GM19240 (cell line): Measurements from ENCODE around the gene WARS2.

ENCODE experiments used
- DNase-seq: peaks from one replicate; pipeline ENCODE4 v3.0.0; 2011; ENCODE audit warnings: low spot score; ENCODE audit not compliant: insufficient read length

The WARS2 gene

DNA sequence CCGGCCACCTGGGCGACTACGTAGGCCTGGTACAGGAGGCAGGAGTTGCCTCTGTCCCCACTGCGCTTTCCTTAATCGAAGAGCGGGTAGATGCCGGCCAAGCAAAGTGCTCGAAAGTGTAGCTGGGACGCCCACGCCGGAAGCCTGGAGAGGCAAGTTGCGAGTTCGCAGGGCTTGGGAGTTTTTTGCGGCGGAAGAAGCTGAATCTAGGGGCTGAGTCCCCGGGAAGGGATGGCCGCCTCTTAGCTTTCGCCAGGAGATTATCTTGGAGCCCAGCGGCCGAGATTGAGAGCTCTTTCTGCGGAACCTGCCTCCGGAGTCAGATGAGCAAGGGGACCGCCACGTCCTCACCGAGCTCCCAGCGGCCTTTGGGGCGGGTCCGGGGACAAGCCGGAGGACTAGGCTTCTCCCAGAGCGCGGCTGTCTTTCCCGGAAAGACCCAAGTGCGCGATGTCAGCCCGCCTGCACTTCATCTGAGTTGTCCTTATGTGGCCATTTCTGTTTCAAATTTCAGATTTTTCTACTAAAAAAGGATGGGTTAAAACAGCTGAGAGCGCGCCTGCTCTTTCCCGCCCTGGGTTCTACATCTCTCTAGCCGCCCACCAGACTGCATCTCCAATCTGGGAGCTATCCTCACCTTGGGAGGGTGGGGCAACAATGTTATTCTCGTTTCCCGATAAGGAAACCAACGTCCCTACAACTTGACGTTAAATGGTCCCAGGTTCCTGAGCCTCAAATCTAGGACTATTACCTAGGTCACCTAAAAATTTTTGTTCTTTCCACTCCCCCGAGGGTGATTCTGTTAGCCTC, 139.9 kb downstream of the WARS2 start:
- no peak for DNase-seq

DNA sequence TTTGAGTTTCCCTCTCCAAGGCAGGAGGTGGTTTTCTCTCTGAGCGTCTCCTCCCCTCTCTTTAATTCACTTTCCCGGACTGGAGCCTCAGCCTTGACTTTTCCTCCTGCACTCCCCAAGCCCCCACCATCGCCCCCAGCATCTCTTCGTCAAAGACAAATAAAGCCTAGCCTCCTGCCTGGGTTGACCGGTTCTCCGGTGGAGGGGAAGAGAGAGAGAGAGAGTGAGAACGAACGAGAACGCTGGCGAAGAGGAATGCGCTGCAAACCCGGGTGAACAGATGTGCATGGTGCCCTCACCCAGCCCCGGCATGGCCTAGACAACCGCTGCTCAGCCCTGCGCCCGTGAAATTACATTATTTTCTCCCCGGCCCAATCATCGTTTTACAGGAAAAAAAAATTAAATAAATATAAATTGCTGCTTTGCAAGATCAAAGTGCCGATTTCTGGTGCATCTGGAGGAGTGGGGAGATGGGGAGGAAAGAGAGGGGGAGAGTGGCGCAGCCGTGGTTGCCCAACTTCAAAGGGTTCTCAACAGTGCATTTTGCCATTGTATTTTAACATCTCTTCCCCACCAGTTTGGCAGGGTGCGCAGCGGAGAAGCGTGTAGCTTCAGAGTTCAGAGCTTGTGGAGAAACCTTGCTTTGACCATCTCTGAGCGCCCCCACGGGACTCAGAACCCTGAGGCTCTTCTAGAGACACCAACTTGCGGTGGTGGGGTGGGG, 140.9 kb downstream of the WARS2 start:
- no peak for DNase-seq

- no peak for DNase-seq
These were observed 142.3 kb downstream of the WARS2 start for GRCh38 chr1:118998171-118998570.

DNA sequence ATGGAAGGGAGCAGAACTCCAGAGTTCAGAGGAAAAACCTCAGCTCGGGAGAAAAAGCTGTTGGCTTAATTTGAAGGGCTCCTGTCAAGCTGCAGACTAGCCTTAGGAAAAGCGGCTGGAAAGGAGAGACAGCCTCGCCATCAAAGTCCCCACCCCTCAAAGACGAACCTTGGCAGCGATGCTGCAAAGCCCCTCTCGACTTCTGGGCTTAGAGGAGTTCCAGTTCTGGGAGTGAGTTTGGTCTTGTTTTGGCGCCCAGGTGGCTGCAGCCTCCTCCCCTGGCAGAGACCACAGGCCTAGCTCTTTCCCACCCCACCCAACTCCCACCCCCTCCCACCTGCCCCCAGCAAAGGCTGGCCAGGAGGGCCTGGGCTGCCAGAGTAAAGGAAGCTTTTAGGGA, 143.2 kb downstream of the WARS2 start:
- DNase-seq: no peak

DNA sequence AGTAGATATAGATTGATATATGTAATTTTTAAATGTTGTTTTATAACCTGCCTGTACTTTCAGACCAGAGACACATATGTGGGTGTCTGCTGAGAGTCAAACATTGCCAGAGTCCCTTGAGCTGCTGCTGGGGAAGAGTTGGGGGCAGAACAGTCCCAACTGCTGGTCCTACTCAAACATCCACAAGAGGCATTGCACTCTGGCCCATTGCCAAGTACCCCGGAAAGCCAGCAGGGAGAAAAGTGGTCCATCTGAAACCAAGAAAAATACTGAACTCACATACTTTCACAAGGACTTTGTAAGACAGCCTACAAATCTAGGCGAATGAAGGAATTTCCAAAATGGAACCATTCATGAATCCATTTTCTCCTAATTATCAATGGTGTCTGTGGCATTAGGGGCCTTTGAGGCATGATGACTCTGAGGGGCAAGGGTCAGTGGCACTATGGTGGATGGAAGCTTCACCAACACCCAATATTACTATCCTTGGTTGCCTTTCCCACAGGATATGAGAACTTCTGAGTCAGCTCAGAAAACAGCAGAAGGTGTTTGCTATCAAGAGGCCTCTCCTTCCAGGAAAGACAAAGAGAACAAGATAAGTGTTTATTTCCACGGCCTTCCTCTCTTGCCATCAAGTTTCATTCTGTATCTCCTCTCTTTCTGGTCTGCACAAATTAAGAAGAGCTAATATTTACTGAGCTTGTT, 145.0 kb downstream of the WARS2 start:
- no peak for DNase-seq

DNA sequence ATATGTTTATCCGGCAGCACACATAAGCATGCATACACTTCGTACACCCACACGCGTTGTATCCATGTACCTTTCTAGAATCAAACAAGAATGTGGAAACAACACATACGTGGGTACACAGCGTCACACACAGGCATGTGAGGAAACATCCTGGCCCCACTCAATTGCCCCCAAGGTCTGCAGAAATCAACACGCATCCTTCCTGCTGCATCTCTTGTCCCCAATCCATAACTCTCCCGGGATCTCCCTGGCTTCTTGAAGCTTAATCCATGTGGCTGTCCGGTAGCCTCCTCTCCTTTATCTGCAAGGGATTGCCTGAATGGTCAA, 146.8 kb downstream of the WARS2 start:
- DNase-seq: no peak

DNA sequence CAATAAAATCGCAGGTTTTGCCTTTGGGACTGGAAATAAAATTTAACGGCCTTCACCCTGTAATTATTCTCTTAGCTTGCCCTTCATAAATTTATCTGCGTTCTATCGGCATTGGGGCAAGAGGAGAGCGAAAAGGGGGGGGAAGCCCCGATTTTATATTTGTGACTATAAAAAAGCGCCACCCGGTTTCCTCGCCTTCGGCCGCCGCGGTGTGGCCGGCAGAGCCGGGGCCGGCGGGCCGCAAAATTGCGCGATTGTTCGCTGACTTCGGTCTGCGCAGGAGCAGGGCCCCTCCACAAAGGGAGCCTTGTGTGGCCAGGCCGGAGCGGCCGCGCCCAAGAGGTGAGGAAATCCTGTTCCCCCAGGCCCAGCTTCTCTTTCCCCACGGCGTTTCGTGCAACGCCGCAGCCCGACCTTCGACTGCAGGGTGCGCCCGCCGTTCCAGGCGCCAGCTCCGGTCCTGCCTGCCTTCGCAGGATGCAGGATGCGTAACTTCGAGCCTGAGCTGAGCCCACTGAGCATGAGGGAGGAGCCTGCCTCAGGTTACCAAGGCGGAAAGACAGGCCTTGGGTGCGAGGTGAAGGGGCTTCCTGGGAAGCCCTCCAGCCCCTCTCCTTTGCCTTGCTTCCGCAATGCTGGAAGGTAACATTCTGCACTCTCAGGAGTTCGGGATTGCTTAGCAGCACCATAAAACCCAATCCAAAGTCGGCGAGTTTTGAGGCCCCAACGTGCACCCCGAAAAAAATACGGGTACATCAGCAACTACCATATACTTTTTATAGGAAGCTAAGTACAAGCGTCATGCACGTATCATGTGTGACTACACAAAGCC, 147.4 kb downstream of the WARS2 start:
- no peak for DNase-seq

DNA sequence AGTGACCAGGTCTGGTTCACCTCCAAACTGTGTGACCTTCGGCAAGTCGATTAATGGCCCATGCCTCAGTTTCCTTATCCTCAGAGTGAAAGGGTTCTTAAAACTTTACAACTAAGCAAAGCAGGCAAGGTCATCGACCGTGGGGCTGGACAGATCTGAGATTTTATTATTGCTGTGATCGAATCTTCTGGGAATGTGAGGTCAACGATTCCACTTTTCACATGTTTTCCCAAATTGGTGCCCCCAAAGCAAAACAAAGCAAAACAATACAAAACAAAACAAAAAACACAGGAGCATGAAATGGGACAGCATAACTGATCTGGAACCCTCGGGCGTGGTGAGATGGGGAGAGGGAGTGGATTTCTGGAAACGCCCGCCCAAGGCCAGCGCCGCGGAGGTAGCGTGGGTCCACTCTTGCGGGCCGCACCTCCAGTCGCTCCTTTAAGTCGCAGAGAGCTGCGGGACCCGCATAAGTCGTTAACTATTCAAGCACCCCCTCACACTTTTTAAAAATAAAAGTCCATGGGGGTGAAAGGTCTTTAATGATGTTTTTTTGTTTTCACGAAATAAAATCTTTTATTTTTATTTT, 148.1 kb downstream of the WARS2 start:
- no peak for DNase-seq

DNA sequence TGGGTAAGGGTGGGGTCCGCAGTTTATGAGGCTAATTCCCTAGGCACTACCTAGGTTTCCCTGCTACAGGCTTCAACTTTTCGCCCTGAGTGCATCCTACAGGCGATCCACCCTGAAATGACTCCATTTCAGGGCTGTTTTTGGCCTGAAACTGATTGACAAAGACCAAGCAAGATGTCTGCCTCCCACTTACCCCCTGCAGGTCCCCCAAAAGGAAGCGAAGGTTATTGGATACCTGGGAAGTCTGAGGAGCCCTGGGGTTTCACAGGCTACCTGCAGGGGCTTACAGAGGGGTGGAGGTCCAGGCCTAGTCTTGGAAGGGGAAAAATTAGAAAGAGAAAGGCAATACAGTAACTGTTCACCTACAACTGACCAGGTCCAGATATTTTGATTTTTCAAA, 149.0 kb downstream of the WARS2 start:
- DNase-seq: no peak

- no peak for DNase-seq
These were observed 149.8 kb downstream of the WARS2 start for GRCh38 chr1:118990513-118991152.

- no peak for DNase-seq
These were observed 150.5 kb downstream of the WARS2 start for GRCh38 chr1:118989878-118990378.

DNA sequence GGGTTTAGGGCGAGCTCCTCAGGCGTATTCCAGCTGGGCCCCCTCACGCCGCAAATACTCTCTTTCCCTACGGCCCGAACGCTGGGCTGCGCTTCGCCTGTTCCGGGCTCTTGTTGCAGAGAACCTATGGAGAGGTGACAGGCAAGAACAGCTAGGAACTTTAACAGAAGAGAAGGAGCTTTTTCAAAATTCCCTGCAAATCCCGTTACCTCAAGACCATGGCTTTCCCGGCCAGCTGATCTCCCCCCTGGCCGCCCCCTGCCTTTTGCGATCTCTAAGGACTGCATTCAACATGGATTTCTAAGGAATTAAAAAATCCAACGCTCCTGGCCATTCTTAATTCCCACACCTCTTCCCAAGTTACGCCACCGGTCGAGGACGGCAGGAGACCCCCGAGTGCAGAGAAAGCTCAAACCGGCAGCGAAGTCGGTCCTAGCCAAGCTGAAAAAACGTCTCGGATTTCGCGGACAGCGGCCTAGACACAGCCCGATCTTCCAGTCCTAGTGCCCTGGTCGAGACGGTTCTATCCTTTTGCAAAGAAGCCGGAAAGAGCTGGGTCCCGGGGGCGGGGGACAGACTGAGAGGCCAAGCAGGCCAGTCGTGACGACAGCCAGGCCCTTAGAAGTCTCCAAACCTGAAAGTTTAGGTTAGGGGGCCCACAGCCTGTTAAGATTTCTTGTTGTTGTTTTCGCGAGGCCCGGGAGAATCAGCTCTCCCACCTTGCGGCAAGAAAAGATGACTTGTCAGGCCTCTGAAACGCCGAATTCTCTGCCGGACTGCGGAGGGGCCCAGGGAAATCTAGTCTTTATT, 151.2 kb downstream of the WARS2 start:
- DNase-seq: no peak

DNA sequence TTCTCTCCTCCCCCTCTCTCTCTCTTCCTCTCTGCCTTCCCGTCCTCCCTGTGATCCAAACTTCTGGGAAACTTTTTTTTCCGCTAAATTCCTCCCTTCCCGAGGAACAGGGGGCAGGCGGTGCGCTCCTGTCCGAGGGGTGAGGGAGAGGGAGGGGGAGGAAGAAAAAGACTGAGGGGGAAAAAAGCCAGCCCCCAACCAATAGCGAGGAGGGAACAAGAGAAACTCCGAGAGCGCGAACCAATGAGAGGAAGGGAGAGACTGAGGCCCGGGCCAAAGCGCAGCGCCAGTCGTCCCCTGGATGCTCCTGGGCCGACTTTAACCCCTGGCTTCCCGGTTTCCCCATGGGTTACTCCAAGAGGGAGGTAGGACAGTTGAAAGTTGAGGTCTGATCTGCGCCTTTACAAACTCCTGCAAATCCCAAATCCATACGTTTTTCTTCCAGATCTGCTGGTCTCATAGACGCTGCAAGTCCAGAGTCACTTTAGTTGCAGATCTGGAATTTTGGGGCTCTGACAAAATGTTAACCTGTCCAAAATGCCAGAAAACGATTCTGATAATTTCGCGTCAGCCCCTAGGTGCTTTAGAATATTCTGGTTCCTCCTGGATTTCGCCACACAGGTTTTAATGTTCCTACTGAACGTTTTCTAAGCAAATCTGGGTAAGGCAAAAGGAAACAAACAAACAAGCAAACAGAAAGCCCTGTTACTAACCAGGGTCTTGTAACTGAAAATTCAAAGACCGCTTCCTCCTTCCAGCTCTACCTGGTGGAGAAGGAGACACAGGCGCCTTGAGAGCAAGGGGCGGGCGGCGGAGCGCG, 152.1 kb downstream of the WARS2 start, which contains the start of gene TBX15:
Gene TBX15, minus strand, starts transcription at position 158 of the 820 bp plus-strand sequence. CDS start 548 bp downstream, outside the sequence.
- no peak for DNase-seq

GRCh38 chr1:118987468-118988185, 152.8 kb downstream of the WARS2 start:
- DNase-seq: no peak

GRCh38 chr1:118986555-118987467, 153.6 kb downstream of the WARS2 start:
- DNase-seq: no peak

DNA sequence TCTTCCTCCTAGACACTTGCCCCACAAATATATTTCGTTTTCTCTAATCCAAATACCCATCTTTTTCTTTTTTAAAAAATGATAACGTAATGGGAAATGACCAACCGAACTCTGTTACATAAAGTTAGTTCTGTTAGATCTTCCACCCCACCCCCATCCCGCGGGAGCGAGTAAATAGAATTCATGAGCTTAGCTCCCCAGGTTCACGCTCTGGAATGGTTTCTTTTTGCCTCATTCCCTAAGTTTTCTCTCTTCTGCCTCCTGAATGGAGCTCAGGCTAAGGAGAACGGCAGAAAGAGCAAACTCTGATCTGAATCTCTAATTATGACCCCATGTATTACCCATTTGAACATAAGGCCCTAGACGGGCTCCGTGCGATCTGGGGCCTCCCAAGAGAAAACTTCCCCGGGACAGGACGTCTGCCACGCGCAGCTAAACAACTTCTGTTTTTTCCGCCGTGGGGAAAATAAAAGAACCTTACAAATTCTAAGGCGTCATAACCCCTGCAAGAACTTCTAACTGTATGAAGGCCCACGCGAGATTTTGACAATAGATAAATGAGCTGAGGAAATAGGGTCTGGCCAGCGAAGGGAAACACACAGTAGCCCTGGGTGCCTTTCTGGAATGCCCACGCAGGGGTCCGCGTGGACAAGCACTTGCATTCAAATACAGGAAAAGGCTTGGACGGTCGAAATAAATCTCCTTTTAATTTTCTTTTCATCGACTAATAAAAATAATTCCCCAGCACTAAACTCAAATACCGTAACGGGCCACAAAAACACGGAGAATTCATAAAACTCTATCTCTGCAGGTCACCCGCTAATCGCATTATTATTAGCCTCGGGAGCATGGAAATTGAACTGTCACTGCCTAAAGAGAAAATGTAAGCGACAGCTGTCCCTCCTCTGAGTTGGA, 154.6 kb downstream of the WARS2 start:
- no peak for DNase-seq
